IMR-90 (cell line): ENCODE results near the gene FOSL1. TPM values are rescaled to one million over a fixed set of nuclear protein-coding genes. Genes with fewer than 3 reads are reported as not detected.

Experiments used
- ATAC-seq: fragments of 200-7000 bp; cut with Tn5 transposase; 2 replicates; pipeline ENCODE4 v1.9.1; 2020; ENCODE audit warnings: low read depth, mild to moderate bottlenecking, moderate library complexity
- BruUV-seq: library from RNA; stranded (reverse); fragments of 400-500 nt; replicated peaks from 2 replicates; lab custom pipeline; 2021; lab: Mats Ljungman, UMichigan
- CTCF ChIA-PET: fragments of 300-600 bp; formaldehyde crosslinking; extraction: SDS; loops from one replicate; lab custom pipeline; 2021; ENCODE audit warnings: antibody characterized with exemption; lab: Yijun Ruan, JAX
- POLR2A ChIA-PET: fragments of 300-600 bp; sonication (Branson Sonifier 250); formaldehyde crosslinking; loops from one replicate; lab custom pipeline; 2022; ENCODE audit warnings: antibody characterized with exemption; ENCODE audit not compliant: unreplicated experiment; lab: Charles Lee
- DNase-seq: peaks from one replicate; pipeline ENCODE4 v3.0.0; 2013
- H2AFZ ChIP-seq: replicated peaks from 2 replicates; pipeline ENCODE3; 2013; ENCODE audit warnings: low read length, mild to moderate bottlenecking; ENCODE audit not compliant: poor library complexity
- H2AK5ac ChIP-seq: 2 replicates; pipeline ENCODE4 v1.6.1; 2013; ENCODE audit warnings: low read depth, low read length, inconsistent platforms
- H2AK9ac ChIP-seq: replicated peaks from 2 replicates; pipeline ENCODE3; 2013; ENCODE audit warnings: mild to moderate bottlenecking, low read depth, low read length, moderate library complexity; ENCODE audit not compliant: poor library complexity
- H2BK120ac ChIP-seq: 2 replicates; pipeline ENCODE4 v1.6.1; 2013; ENCODE audit warnings: low read depth, low read length, inconsistent platforms
- H2BK15ac ChIP-seq: 3 replicates; pipeline ENCODE4 v1.6.1; 2013; ENCODE audit warnings: low read depth, low read length, inconsistent platforms
- H2BK20ac ChIP-seq: 2 replicates; pipeline ENCODE4 v1.6.1; 2013; ENCODE audit warnings: low read depth, mild to moderate bottlenecking, inconsistent platforms, low read length, moderate library complexity
- H2BK5ac ChIP-seq: 2 replicates; pipeline ENCODE4 v1.6.1; 2013; ENCODE audit warnings: mild to moderate bottlenecking, low read depth, low read length, inconsistent platforms; ENCODE audit not compliant: poor library complexity, severe bottlenecking
- H3K14ac ChIP-seq: replicated peaks from 2 replicates; pipeline ENCODE4 v1.6.1; 2013; ENCODE audit warnings: low read depth, low read length, inconsistent platforms
- H3K18ac ChIP-seq: 2 replicates; pipeline ENCODE4 v1.6.1; 2013; ENCODE audit warnings: low read depth, low read length, control low read depth
- H3K23ac ChIP-seq: 2 replicates; pipeline ENCODE4 v1.6.1; 2013; ENCODE audit warnings: low read depth, low read length, inconsistent platforms
- H3K27ac ChIP-seq: 2 replicates; pipeline ENCODE4 v1.5.1; 2013; ENCODE audit warnings: mild to moderate bottlenecking, control low read depth, low read length; ENCODE audit not compliant: insufficient read depth
- H3K27me3 ChIP-seq: 2 replicates; pipeline ENCODE4 v1.6.1; 2013; ENCODE audit warnings: low read length; ENCODE audit not compliant: control insufficient read depth, insufficient read depth
- H3K36me3 ChIP-seq: 2 replicates; pipeline ENCODE4 v1.6.1; 2013; ENCODE audit warnings: low read length, mixed read lengths; ENCODE audit not compliant: control insufficient read depth, insufficient read depth
- H3K4ac ChIP-seq: 2 replicates; pipeline ENCODE4 v1.6.1; 2013; ENCODE audit warnings: low read depth, low read length, inconsistent platforms
- H3K4me1 ChIP-seq: 2 replicates; pipeline ENCODE4 v1.6.1; 2013; ENCODE audit warnings: low read length, mixed read lengths; ENCODE audit not compliant: control insufficient read depth, insufficient read depth
- H3K4me2 ChIP-seq: 2 replicates; pipeline ENCODE4 v1.6.1; 2013; ENCODE audit warnings: low read depth, mild to moderate bottlenecking, control low read depth, low read length, moderate library complexity
- H3K4me3 ChIP-seq: 2 replicates; pipeline ENCODE4 v1.5.1; 2013; ENCODE audit warnings: low read depth, mild to moderate bottlenecking, control low read depth, low read length, moderate library complexity; ENCODE audit not compliant: insufficient read depth
- H3K56ac ChIP-seq: 2 replicates; pipeline ENCODE4 v1.6.1; 2013; ENCODE audit warnings: low read length, inconsistent platforms; ENCODE audit not compliant: insufficient read depth; ENCODE audit errors: extremely low read depth
- H3K79me1 ChIP-seq, 2 experiments: 2 replicates each; pipeline ENCODE4 v1.6.1; 2013; ENCODE audit warnings: low read length in 2 of 2, inconsistent platforms in 1 of 2, low read depth in 1 of 2
- H3K9ac ChIP-seq: 2 replicates; pipeline ENCODE4 v1.6.1; 2013; ENCODE audit warnings: low read depth, low read length, control low read depth
- H3K9me1 ChIP-seq: 2 replicates; pipeline ENCODE4 v1.6.1; 2013; ENCODE audit warnings: low read length, inconsistent platforms; ENCODE audit not compliant: insufficient read depth
- H3K9me3 ChIP-seq: 2 replicates; pipeline ENCODE4 v1.6.1; 2013; ENCODE audit warnings: low read length; ENCODE audit not compliant: control insufficient read depth, insufficient read depth
- H4K20me1 ChIP-seq: 2 replicates; pipeline ENCODE4 v1.6.1; 2013; ENCODE audit warnings: low read length, inconsistent platforms; ENCODE audit not compliant: insufficient read depth
- H4K5ac ChIP-seq: 2 replicates; pipeline ENCODE4 v1.6.1; 2013; ENCODE audit warnings: mild to moderate bottlenecking, low read depth, low read length, control low read depth
- H4K8ac ChIP-seq, 2 experiments: 2 replicates each; pipeline ENCODE4 v1.6.1; 2013; ENCODE audit warnings: low read depth in 2 of 2, low read length in 2 of 2, control low read depth in 1 of 2, inconsistent platforms in 1 of 2
- H4K91ac ChIP-seq: 2 replicates; pipeline ENCODE4 v1.6.1; 2013; ENCODE audit warnings: low read depth, low read length, inconsistent platforms; ENCODE audit not compliant: insufficient read depth
- CHD1 ChIP-seq: IDR thresholded peaks from 2 replicates; pipeline ENCODE4 v1.6.1; 2012; ENCODE audit warnings: low read depth, low read length, improper control_type of control experiment
- MXI1 ChIP-seq: IDR thresholded peaks from 2 replicates; pipeline ENCODE4 v1.6.1; 2012; ENCODE audit warnings: low read depth, mild to moderate bottlenecking, low read length, moderate library complexity, borderline replicate concordance
- RAD21 ChIP-seq: IDR thresholded peaks from 2 replicates; pipeline ENCODE4 v1.6.1; 2012; ENCODE audit warnings: low read length, improper control_type of control experiment
- WGBS, 2 experiments: methylation state at CpG; one replicate each; pipeline versions ENCODE4 v1.1.5 to v1.1.7; 2013; ENCODE audit warnings: missing lambda C conversion rate in 2 of 2; ENCODE audit not compliant: insufficient read length in 1 of 2; ENCODE audit errors: extremely low coverage in 2 of 2; 5-methylcytosine and 5-hydroxymethylcytosine counted together
- dilution Hi-C: fragments of 300-500 bp; cut with HindIII; formaldehyde crosslinking; loops from one replicate; pipeline ENCODE4 v1.14.3; 2018; ENCODE audit warnings: low sequenced_read_pairs; ENCODE audit not compliant: unreplicated experiment
- in situ Hi-C: fragments of 300-500 bp; cut with MboI; formaldehyde crosslinking; loops from 3 replicates; pipeline ENCODE4 v1.14.3; 2019; ENCODE audit warnings: low sequenced_read_pairs, inconsistent platforms, mixed read lengths
- intact Hi-C: fragments of 100-400 bp; cut with micrococcal nuclease; formaldehyde crosslinking; loops from 2 replicates; pipeline ENCODE4 v1.10.0; 2022
- polyA plus RNA-seq, 3 experiments: library from polyadenylated mRNA; depleted of rRNA; stranded (reverse); fragments of >200 nt; gene quantifications; 2 replicates each; pipeline ENCODE4 v1.2.3, GENCODE V29; 2012; ENCODE audit warnings: low replicate concordance in 1 of 3
- total RNA-seq: library from RNA; depleted of rRNA; stranded (reverse); fragments of >200 nt; gene quantifications from 2 replicates; pipeline ENCODE4 v1.2.3, GENCODE V29; 2012

FOSL1 gene
- total and polyA plus RNA-seq, 2 of the 4 experiments (the other 2 are of a cell fraction): 17.2 to 107 TPM

GRCh38 chr11:65917077-65917433, 16.9 kb upstream of the FOSL1 start:
- CTCF ChIA-PET: interaction anchor here (1.1 kb wide), 1 partner anchor 27 kb away, joined by 3 read pairs; no protein-coding TSS in a partner anchor
- Histone ChIP-seq H3K14ac (peak overlapping the region; percentile 95), H3K9me3 (no peaks in the 10 kb centered on the region), H4K91ac (peak overlapping the region; percentile 97), H3K4ac (peak overlapping the region; percentile 98), H4K5ac (peak overlapping the region; percentile 64), H2AFZ (no peak overlapping the region), H3K56ac (peak overlapping the region; percentile 90), H3K4me1 (peaks cover 52% of the 10 kb centered on the region), H3K9ac (peak overlapping the region; percentile 68), H4K8ac (peak overlapping the region; percentile 64 to 97), H2AK5ac (peak overlapping the region; percentile 99), H3K4me2 (peak overlapping the region; percentile 96), H3K9me1 (peaks cover 38% of the 10 kb centered on the region), H3K36me3 (peaks cover 23% of the 10 kb centered on the region), H2AK9ac (peak overlapping the region; percentile 99), H3K27ac (peak overlapping the region; percentile 82), H3K27me3 (no peaks in the 10 kb centered on the region), H2BK120ac (peak overlapping the region; percentile 100), H3K18ac (peak overlapping the region; percentile 88), H2BK5ac (peak overlapping the region; percentile 96), H3K4me3 (peak overlapping the region; percentile 4), H4K20me1 (peaks cover 11% of the 10 kb centered on the region), H3K79me1 (peaks cover 14 to 66% of the 10 kb centered on the region in 2 experiments; a peak in 3 of 4 replicates), H2BK20ac (peak overlapping the region; percentile 92), H2BK15ac (peak overlapping the region; percentile 56), H3K23ac (peak overlapping the region; percentile 97)
- POLR2A ChIA-PET: interaction anchor here (1.4 to 2.4 kb wide), 2 partner anchors 26 to 27 kb away, joined by 7 to 20 read pairs; partner anchors contain the start of genes CCDC85B and FIBP
- ATAC-seq (no peak), DNase-seq (no peak)
- BruUV-seq: TSS peak; percentile 50
- WGBS, 2 experiments: 82% methylated on average over 2 of the region's 3 CpGs; no CpG with 5 or more reads in 1 of the 2 experiments
- TF ChIP-seq MXI1 (no peak), CHD1 (no peak), RAD21 (no peak)
- intact Hi-C loops (loop anchor here (5.0 kb wide), 1 partner anchor 45 kb away; the partner anchor contains the start of gene SART1), dilution Hi-C loops (no loop called here), in situ Hi-C loops (no loop called here)
